GM23338 (cell line): ENCODE measurements around the gene CCPG1. TPM values are rescaled to one million over a fixed set of nuclear protein-coding genes. Genes with fewer than 3 reads are reported as not detected.

Source experiments
- ATAC-seq: fragments of 200-7000 bp; cut with Tn5 transposase; 3 replicates; pipeline ENCODE4 v1.9.1; 2020
- DNase-seq: peaks from one replicate; pipeline ENCODE4 v3.0.0-alpha.2; 2015; ENCODE audit warnings: low spot score
- H2AFZ ChIP-seq: fragments of 200-600 bp; sonication (generic); 2 replicates; pipeline ENCODE4 v1.8.0; 2016; ENCODE audit warnings: antibody characterized with exemption, mild to moderate bottlenecking, moderate library complexity
- H3F3A ChIP-seq: fragments of 200-600 bp; sonication (generic); replicated peaks from 2 replicates; pipeline ENCODE4 v1.8.0; 2017; ENCODE audit warnings: antibody characterized with exemption, mixed run types, low read depth
- H3K27ac ChIP-seq: fragments of 200-600 bp; sonication (generic); 2 replicates; pipeline ENCODE4 v1.6.1; 2016; ENCODE audit warnings: low read depth
- H3K27me3 ChIP-seq: fragments of 200-600 bp; sonication (generic); 2 replicates; pipeline ENCODE4 v1.8.0; 2016; ENCODE audit warnings: mild to moderate bottlenecking, mixed run types, moderate library complexity; ENCODE audit not compliant: insufficient read depth
- H3K36me3 ChIP-seq: fragments of 200-600 bp; sonication (generic); 2 replicates; pipeline ENCODE4 v1.8.0; 2016; ENCODE audit warnings: mild to moderate bottlenecking; ENCODE audit not compliant: insufficient read depth
- H3K4me1 ChIP-seq: fragments of 200-600 bp; sonication (generic); 2 replicates; pipeline ENCODE4 v1.8.0; 2016; ENCODE audit warnings: mild to moderate bottlenecking, moderate library complexity; ENCODE audit not compliant: insufficient read depth
- H3K4me2 ChIP-seq: fragments of 200-600 bp; sonication (generic); 2 replicates; pipeline ENCODE4 v1.7.1; 2017; ENCODE audit warnings: mixed run types
- H3K4me3 ChIP-seq: fragments of 200-600 bp; sonication (generic); 2 replicates; pipeline ENCODE4 v1.6.1; 2016; ENCODE audit warnings: mixed run types
- H3K79me2 ChIP-seq: fragments of 200-600 bp; sonication (generic); replicated peaks from 2 replicates; pipeline ENCODE4 v1.8.0; 2017; ENCODE audit warnings: mild to moderate bottlenecking; ENCODE audit not compliant: insufficient read depth
- H3K9me2 ChIP-seq: fragments of 200-600 bp; sonication (generic); 2 replicates; pipeline ENCODE4 v1.8.0; 2017; ENCODE audit not compliant: insufficient read depth
- H4K20me1 ChIP-seq: fragments of 200-600 bp; sonication (generic); replicated peaks from 2 replicates; pipeline ENCODE4 v1.8.0; 2017; ENCODE audit warnings: mild to moderate bottlenecking; ENCODE audit not compliant: insufficient read depth
- H3K27ac Mint-ChIP-seq: 2 replicates; pipeline ENCODE4 v1.8.0; 2020; ENCODE audit warnings: inconsistent platforms, mild to moderate bottlenecking, moderate library complexity, mixed read lengths
- H3K27me3 Mint-ChIP-seq: 3 replicates; pipeline ENCODE4 v1.8.0; 2022; ENCODE audit warnings: low read depth, mild to moderate bottlenecking, moderate library complexity, mixed read lengths, inconsistent platforms; ENCODE audit not compliant: insufficient read depth, poor library complexity
- H3K36me3 Mint-ChIP-seq: 3 replicates; pipeline ENCODE4 v1.8.0; 2021; ENCODE audit warnings: low read depth, mild to moderate bottlenecking, inconsistent platforms, moderate library complexity, mixed read lengths
- H3K4me1 Mint-ChIP-seq: 3 replicates; pipeline ENCODE4 v1.8.0; 2020; ENCODE audit warnings: mild to moderate bottlenecking, inconsistent platforms, mixed read lengths
- H3K4me3 Mint-ChIP-seq: 3 replicates; pipeline ENCODE4 v1.8.0; 2021; ENCODE audit warnings: moderate library complexity, mild to moderate bottlenecking, inconsistent platforms, mixed read lengths
- H3K9me3 Mint-ChIP-seq: 3 replicates; pipeline ENCODE4 v1.8.0; 2020; ENCODE audit warnings: moderate library complexity, mild to moderate bottlenecking, inconsistent platforms, mixed read lengths
- EZH2phosphoT487 ChIP-seq: fragments of 200-600 bp; sonication (generic); IDR thresholded peaks from one replicate; pipeline ENCODE4 v1.8.1; 2018; ENCODE audit warnings: antibody characterized with exemption; ENCODE audit not compliant: unreplicated experiment
- NANOG ChIP-seq: IDR thresholded peaks from 2 replicates; pipeline ENCODE4 v1.6.1; 2016; ENCODE audit warnings: antibody characterized with exemption, borderline replicate concordance
- POLR2AphosphoS5 ChIP-seq: IDR thresholded peaks from 2 replicates; pipeline ENCODE4 v1.6.1; 2016; ENCODE audit warnings: antibody characterized with exemption, low read depth
- STAT1 ChIP-seq: IDR thresholded peaks from one replicate; pipeline ENCODE4 v1.6.1; 2016; ENCODE audit warnings: antibody characterized with exemption; ENCODE audit not compliant: unreplicated experiment
- ZNF462 ChIP-seq: fragments of 250-450 bp; sonication (Bioruptor Pico); IDR thresholded peaks from 2 replicates; pipeline ENCODE4 v1.5.0; 2020; ENCODE audit warnings: mild to moderate bottlenecking, moderate library complexity
- polyA plus RNA-seq: library from polyadenylated mRNA; unstranded; fragments of >200 nt; fragmentation: Nextera tagmentation; extraction: Ambion mirVana; gene quantifications from 2 replicates; pipeline ENCODE4 v1.2.1, GENCODE V29; 2016
- total RNA-seq: library from RNA; depleted of rRNA; stranded (reverse); fragments of >200 nt; shearing (Covaris generic); gene quantifications from 2 replicates; pipeline ENCODE4 v1.2.3, GENCODE V29; 2014
- TF ChIP-seq, protein P1 (sequence below), 2 experiments: fragments of 200-600 bp in 1 of 2; sonication (generic) in 1 of 2; conservative IDR thresholded peaks; 2 replicates each; pipeline versions ENCODE4 v1.5.1 to v1.6.1; 2016 to 2017; ENCODE audit warnings: antibody characterized with exemption in 2 of 2, low read depth in 2 of 2, mild to moderate bottlenecking in 2 of 2, moderate library complexity in 1 of 2
- TF ChIP-seq, protein P2 (sequence below): IDR thresholded peaks from one replicate; pipeline ENCODE4 v1.6.1; 2018; ENCODE audit warnings: antibody characterized with exemption; ENCODE audit not compliant: unreplicated experiment

Gene CCPG1
- total and polyA plus RNA-seq, 2 experiments from 2014 or later: 7.7 to 11.1 TPM

DNA sequence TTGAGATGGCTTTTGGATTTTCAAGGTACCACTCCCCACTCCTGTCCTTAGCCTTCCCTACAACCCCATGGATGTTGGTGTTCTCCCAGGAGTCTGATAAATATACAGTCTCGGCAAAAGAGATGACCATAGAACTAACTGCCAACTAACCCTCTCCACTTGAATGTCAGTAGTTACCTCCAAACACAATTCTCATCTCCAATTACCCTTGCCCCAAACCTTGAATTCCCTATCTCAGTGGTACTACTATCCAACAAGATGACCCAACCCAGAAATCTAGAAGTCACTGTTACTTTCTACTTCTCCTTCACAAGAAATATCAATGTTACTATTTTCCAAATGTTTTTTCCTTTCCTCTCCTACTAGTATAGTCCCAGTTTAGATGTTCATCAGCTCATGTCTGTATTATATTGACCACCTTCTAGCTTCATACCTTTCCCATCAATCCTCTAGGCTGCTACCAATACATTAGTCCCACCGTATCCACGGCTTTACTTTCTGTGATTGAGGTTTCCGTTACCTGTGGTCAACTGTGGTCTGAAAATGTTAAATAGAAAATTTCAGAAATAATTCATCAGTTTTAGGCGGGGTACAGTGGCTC is 51.1 kb downstream of the CCPG1 start:
- Histone ChIP-seq H2AFZ (no peak overlapping the region), H3K9me2 (no peaks in the 10 kb centered on the region), H3K27me3 (no peaks in the 10 kb centered on the region), H3K4me2 (no peak overlapping the region), H3K79me2 (no peaks in the 10 kb centered on the region), H3K27ac (no peak overlapping the region), H4K20me1 (no peaks in the 10 kb centered on the region), H3K36me3 (no peaks in the 10 kb centered on the region), H3K4me1 (peaks cover 12% of the 10 kb centered on the region), H3F3A (no peaks in the 10 kb centered on the region), H3K4me3 (no peak overlapping the region)
- Mint-ChIP-seq H3K9me3 (no peaks in the 10 kb centered on the region; the same call in 2 of the 3 replicates), H3K36me3 (no peaks in the 10 kb centered on the region), H3K4me3 (no peak overlapping the region), H3K27ac (peak overlapping the region; percentile 7; the same call in 1 of the 2 replicates), H3K4me1 (peaks cover 27% of the 10 kb centered on the region; the same call in 2 of the 3 replicates), H3K27me3 (no peaks in the 10 kb centered on the region)
- no peak for DNase-seq
- TF ChIP-seq NANOG (no peak), ZNF462 (CRISPR knock-in tag) (no peak), EZH2phosphoT487 (no peak), STAT1 (no peak), POLR2AphosphoS5 (no peak)
- TF ChIP-seq, protein P1, sequence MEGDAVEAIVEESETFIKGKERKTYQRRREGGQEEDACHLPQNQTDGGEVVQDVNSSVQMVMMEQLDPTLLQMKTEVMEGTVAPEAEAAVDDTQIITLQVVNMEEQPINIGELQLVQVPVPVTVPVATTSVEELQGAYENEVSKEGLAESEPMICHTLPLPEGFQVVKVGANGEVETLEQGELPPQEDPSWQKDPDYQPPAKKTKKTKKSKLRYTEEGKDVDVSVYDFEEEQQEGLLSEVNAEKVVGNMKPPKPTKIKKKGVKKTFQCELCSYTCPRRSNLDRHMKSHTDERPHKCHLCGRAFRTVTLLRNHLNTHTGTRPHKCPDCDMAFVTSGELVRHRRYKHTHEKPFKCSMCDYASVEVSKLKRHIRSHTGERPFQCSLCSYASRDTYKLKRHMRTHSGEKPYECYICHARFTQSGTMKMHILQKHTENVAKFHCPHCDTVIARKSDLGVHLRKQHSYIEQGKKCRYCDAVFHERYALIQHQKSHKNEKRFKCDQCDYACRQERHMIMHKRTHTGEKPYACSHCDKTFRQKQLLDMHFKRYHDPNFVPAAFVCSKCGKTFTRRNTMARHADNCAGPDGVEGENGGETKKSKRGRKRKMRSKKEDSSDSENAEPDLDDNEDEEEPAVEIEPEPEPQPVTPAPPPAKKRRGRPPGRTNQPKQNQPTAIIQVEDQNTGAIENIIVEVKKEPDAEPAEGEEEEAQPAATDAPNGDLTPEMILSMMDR (conservative IDR thresholded peaks at IDR 0.05; ENCODE audit: low read depth in 2 of 2): no peak
- TF ChIP-seq, protein P2, sequence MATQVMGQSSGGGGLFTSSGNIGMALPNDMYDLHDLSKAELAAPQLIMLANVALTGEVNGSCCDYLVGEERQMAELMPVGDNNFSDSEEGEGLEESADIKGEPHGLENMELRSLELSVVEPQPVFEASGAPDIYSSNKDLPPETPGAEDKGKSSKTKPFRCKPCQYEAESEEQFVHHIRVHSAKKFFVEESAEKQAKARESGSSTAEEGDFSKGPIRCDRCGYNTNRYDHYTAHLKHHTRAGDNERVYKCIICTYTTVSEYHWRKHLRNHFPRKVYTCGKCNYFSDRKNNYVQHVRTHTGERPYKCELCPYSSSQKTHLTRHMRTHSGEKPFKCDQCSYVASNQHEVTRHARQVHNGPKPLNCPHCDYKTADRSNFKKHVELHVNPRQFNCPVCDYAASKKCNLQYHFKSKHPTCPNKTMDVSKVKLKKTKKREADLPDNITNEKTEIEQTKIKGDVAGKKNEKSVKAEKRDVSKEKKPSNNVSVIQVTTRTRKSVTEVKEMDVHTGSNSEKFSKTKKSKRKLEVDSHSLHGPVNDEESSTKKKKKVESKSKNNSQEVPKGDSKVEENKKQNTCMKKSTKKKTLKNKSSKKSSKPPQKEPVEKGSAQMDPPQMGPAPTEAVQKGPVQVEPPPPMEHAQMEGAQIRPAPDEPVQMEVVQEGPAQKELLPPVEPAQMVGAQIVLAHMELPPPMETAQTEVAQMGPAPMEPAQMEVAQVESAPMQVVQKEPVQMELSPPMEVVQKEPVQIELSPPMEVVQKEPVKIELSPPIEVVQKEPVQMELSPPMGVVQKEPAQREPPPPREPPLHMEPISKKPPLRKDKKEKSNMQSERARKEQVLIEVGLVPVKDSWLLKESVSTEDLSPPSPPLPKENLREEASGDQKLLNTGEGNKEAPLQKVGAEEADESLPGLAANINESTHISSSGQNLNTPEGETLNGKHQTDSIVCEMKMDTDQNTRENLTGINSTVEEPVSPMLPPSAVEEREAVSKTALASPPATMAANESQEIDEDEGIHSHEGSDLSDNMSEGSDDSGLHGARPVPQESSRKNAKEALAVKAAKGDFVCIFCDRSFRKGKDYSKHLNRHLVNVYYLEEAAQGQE: no peak
- ATAC-seq: no peak
